GM13976 (cell line): ENCODE measurements around the gene MTPN.

ENCODE experiments used
- DNase-seq: peaks from one replicate; pipeline ENCODE4 v3.0.0; 2012; ENCODE audit warnings: low spot score
- CTCF ChIP-seq: IDR thresholded peaks from 2 replicates; pipeline ENCODE4 v1.5.1; 2012; ENCODE audit warnings: borderline replicate concordance, mild to moderate bottlenecking; ENCODE audit not compliant: insufficient read depth; ENCODE audit errors: extremely low read depth, missing control alignments, control extremely low read depth
- in situ Hi-C: fragments of 300-500 bp; cut with MboI; formaldehyde crosslinking; loops from one replicate; pipeline ENCODE4 v1.12.0; 2022; ENCODE audit warnings: low sequenced_read_pairs, mixed read lengths, inconsistent platforms; ENCODE audit not compliant: unreplicated experiment

The MTPN gene

GRCh38 chr7:135933509-135934188, 43.5 kb downstream of the MTPN start:
- TF ChIP-seq CTCF: no peak
- in situ Hi-C loops: no loop called here
- no peak for DNase-seq

- no peak for DNase-seq
- no peak for TF ChIP-seq CTCF
- in situ Hi-C loops: no loop called here
These were observed 45.0 kb downstream of the MTPN start for GRCh38 chr7:135932131-135932530.

GRCh38 chr7:135930565-135931461, 46.3 kb downstream of the MTPN start:
- no peak for TF ChIP-seq CTCF
- DNase-seq: no peak
- in situ Hi-C loops: no loop called here

- DNase-seq: no peak
- TF ChIP-seq CTCF: no peak
- in situ Hi-C loops: no loop called here
These were observed 47.4 kb downstream of the MTPN start for GRCh38 chr7:135929722-135930141.

- in situ Hi-C loops: no loop called here
- DNase-seq: no peak
- no peak for TF ChIP-seq CTCF
These were observed 47.9 kb downstream of the MTPN start for GRCh38 chr7:135929249-135929648.

- DNase-seq: no peak
- TF ChIP-seq CTCF: no peak
- in situ Hi-C loops: no loop called here
These were observed 49.0 kb downstream of the MTPN start for GRCh38 chr7:135928136-135928535.
